Sigmoid colon (tissue), 4 donors: ENCODE measurements around the gene PRODH.
"Not testable (repeated sequence)": the region's sequence is repeated elsewhere in the genome, so short reads cannot be mapped to it uniquely, and the experiment has no call there.

Source experiments
- POLR2AphosphoS5 ChIP-seq, 4 donors: sonication (generic); formaldehyde crosslinking; IDR thresholded peaks; one replicate each; pipeline ENCODE4 v1.6.1; 2017; ENCODE audit warnings: antibody characterized with exemption in 4 of 4
- TF ChIP-seq, protein P1 (sequence below), 4 experiments: fragments of 450-650 bp in 3 of 4; fragments of 200-600 bp in 1 of 4; IDR thresholded peaks; one replicate each; pipeline ENCODE4 v1.5.1; 2016 to 2019; ENCODE audit warnings: antibody characterized with exemption in 4 of 4, mild to moderate bottlenecking in 3 of 4, moderate library complexity in 2 of 4

DNA sequence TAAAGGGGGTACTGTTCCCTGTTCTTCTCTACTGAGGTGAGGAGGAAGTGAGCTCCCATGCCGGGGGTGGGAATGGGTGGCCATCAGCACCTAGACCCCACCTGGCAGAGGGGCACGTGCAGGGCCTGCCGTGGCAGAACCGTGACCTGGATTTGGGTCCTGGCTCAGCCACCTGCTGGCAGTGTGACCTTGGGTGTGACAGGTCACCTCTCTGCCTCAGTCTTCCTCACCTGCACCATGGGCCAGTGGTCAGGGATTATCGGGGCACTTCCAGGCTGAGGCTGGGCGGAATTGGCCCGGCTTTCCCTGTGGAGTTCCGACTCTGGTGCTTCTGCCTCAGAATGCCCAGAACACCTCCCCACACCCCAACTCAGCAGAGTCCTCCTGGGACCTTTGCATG lies 36.5 kb upstream of the PRODH start:
- TF ChIP-seq, protein P1, sequence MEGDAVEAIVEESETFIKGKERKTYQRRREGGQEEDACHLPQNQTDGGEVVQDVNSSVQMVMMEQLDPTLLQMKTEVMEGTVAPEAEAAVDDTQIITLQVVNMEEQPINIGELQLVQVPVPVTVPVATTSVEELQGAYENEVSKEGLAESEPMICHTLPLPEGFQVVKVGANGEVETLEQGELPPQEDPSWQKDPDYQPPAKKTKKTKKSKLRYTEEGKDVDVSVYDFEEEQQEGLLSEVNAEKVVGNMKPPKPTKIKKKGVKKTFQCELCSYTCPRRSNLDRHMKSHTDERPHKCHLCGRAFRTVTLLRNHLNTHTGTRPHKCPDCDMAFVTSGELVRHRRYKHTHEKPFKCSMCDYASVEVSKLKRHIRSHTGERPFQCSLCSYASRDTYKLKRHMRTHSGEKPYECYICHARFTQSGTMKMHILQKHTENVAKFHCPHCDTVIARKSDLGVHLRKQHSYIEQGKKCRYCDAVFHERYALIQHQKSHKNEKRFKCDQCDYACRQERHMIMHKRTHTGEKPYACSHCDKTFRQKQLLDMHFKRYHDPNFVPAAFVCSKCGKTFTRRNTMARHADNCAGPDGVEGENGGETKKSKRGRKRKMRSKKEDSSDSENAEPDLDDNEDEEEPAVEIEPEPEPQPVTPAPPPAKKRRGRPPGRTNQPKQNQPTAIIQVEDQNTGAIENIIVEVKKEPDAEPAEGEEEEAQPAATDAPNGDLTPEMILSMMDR (IDR thresholded peaks at IDR 0.05): not testable (repeated sequence)
- TF ChIP-seq POLR2AphosphoS5 (IDR thresholded peaks at IDR 0.05): not testable (repeated sequence)
